Activated CD4-positive, CD25-positive, alpha-beta regulatory T cell (primary cell): ENCODE data around the gene CEP43.
A peak's percentile ranks its signal among the peaks of the same experiment; 100 is the strongest.

Source experiments
- DNase-seq, 4 experiments: peaks; one replicate each; lab custom pipeline; 2025; lab: John Stamatoyannopoulos, UW

Gene CEP43

GRCh38 chr6:166969390-166970002 lies 29.7 kb upstream of the CEP43 start:
- no peak for DNase-seq

GRCh38 chr6:166970091-166970490 lies 29.1 kb upstream of the CEP43 start:
- no peak for DNase-seq

GRCh38 chr6:166970776-166971175 lies 28.4 kb upstream of the CEP43 start:
- DNase-seq, result no peak

GRCh38 chr6:166971271-166971670 lies 27.9 kb upstream of the CEP43 start:
- DNase-seq, result no peak

GRCh38 chr6:166972101-166972500 lies 27.1 kb upstream of the CEP43 start:
- no peak for DNase-seq

GRCh38 chr6:166976636-166977035 lies 22.6 kb upstream of the CEP43 start:
- no peak for DNase-seq

- DNase-seq, result no peak
Measured at GRCh38 chr6:166977621-166978525, 21.3 kb upstream of the CEP43 start.

- no peak for DNase-seq
Measured at GRCh38 chr6:166980738-166981137, 18.5 kb upstream of the CEP43 start.

- no peak for DNase-seq
Measured at GRCh38 chr6:166987448-166987847, 11.7 kb upstream of the CEP43 start.

GRCh38 chr6:166987930-166988329 lies 11.3 kb upstream of the CEP43 start:
- no peak for DNase-seq

- DNase-seq, result no peak
Measured at GRCh38 chr6:166988674-166989201, 10.5 kb upstream of the CEP43 start.

GRCh38 chr6:166989427-166990032 lies 9.7 kb upstream of the CEP43 start:
- peak in 3 of 4 experiments; percentile 7 to 24 (median 19) for DNase-seq

GRCh38 chr6:166996406-166996805 lies 2.8 kb upstream of the CEP43 start:
- DNase-seq, result no peak

GRCh38 chr6:166997348-166997747 lies 1.8 kb upstream of the CEP43 start:
- DNase-seq, result no peak

- peak; percentile 4 to 8 (median 6) for DNase-seq
Measured at GRCh38 chr6:166997768-166998255, 1.4 kb upstream of the CEP43 start.

- DNase-seq, result peak in 3 of 4 experiments; percentile 7 to 43 (median 12)
Measured at GRCh38 chr6:166998256-166999144, 697 bp upstream of the CEP43 start.

GRCh38 chr6:166999884-167000253 lies 672 bp downstream of the CEP43 start:
- DNase-seq, result no peak

- DNase-seq, result no peak
Measured at GRCh38 chr6:167000759-167001158, 1.6 kb downstream of the CEP43 start.

GRCh38 chr6:167005350-167006159 lies 6.4 kb downstream of the CEP43 start:
- no peak for DNase-seq

- DNase-seq, result no peak
Measured at GRCh38 chr6:167007985-167008384, 8.8 kb downstream of the CEP43 start.

GRCh38 chr6:167013067-167013466 lies 13.9 kb downstream of the CEP43 start:
- no peak for DNase-seq
